Testis (tissue), 3 donors: ENCODE results near the gene CALML4. TPM values are rescaled to one million over a fixed set of nuclear protein-coding genes. Genes with fewer than 3 reads are reported as not detected.

Experiments
- DNase-seq: peaks from one replicate; pipeline ENCODE4 v3.0.0-alpha.2; 2019
- H3K27ac ChIP-seq, 2 donors: fragments of 200-600 bp; sonication (generic); one replicate each; pipeline ENCODE4 v1.5.1; 2019
- H3K27me3 ChIP-seq: fragments of 200-600 bp; sonication (generic); one replicate; pipeline ENCODE4 v1.5.1; 2019
- H3K36me3 ChIP-seq: fragments of 200-600 bp; sonication (generic); one replicate; pipeline ENCODE4 v1.5.1; 2017; ENCODE audit warnings: low read depth; ENCODE audit errors: missing control alignments
- H3K4me1 ChIP-seq: fragments of 200-600 bp; sonication (generic); one replicate; pipeline ENCODE4 v1.5.1; 2019
- H3K4me3 ChIP-seq, 2 donors: fragments of 200-600 bp; sonication (generic); one replicate each; pipeline ENCODE4 v1.5.1; 2017 to 2019
- H3K9me3 ChIP-seq: fragments of 200-600 bp; sonication (generic); one replicate; pipeline ENCODE4 v1.5.1; 2017
- POLR2A ChIP-seq: fragments of 450-650 bp; IDR thresholded peaks from one replicate; pipeline ENCODE4 v1.6.1; 2017; ENCODE audit warnings: antibody characterized with exemption, mild to moderate bottlenecking, moderate library complexity
- WGBS, 2 donors: methylation state at CpG; one replicate each; pipeline ENCODE4 v1.1.5; 2018; 5-methylcytosine and 5-hydroxymethylcytosine counted together
- intact Hi-C: fragments of 100-400 bp; cut with DNase I; formaldehyde crosslinking; loops from one replicate; pipeline ENCODE4 v1.15.1; 2023; ENCODE audit warnings: low total_unique reads
- polyA plus RNA-seq: library from polyadenylated mRNA; stranded (reverse); fragments of 350-450 nt; fragmentation: Illumina TruSeq; extraction: RNeasy Lipid Tissue Mini Kit (QIAGEN cat#74804); gene quantifications from one replicate; pipeline ENCODE4 v1.2.3, GENCODE V29; 2014; ENCODE audit warnings: low read depth, low replicate concordance; ENCODE audit not compliant: insufficient read depth
- total RNA-seq, 2 donors: library from RNA; depleted of rRNA; stranded (reverse); fragments of >200 nt; gene quantifications; one replicate each; pipeline ENCODE4 v1.2.3, GENCODE V29; 2016
- TF ChIP-seq, protein P1 (sequence below), 3 experiments: fragments of 450-650 bp in 2 of 3; fragments of 200-600 bp in 1 of 3; sonication (generic) in 1 of 3; IDR thresholded peaks; one replicate each; pipeline ENCODE4 v1.5.1; 2016 to 2019; ENCODE audit warnings: antibody characterized with exemption in 3 of 3, mild to moderate bottlenecking in 2 of 3, moderate library complexity in 1 of 3

Gene CALML4
- total and polyA plus RNA-seq, 3 donors from 2014 or later = 6.8 to 10.5 (median 10.4) TPM

DNA sequence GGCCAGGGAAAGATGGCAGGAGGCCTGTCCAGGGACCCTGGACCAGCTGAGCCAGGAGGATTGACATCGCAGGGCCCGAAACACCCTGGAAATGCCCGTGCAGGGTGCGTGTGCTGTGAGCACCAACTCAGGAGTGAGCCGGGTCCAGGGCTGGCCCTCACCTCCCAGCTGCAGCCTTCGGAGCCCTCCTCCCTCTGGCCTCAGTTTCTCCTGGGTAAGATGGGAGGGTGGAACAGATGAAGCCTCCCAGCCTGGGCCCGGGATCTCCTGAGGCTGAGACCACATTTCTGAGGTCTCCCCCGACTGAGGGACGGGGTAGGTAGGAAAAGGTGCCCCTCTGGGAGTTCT, 5.3 kb upstream of the CALML4 start:
- Histone ChIP-seq H3K4me1 (peaks cover 11% of the 10 kb centered on the region), H3K27ac (no peak overlapping the region), H3K27me3 (no peaks in the 10 kb centered on the region), H3K36me3 (no peaks in the 10 kb centered on the region), H3K9me3 (no peaks in the 10 kb centered on the region), H3K4me3 (no peak overlapping the region)
- intact Hi-C loops = no loop called here
- 68 to 85% methylated on average over 4 to 9 of the region's 9 CpGs for WGBS, 2 donors
- no peak for DNase-seq
- TF ChIP-seq POLR2A = no peak
- TF ChIP-seq, protein P1, sequence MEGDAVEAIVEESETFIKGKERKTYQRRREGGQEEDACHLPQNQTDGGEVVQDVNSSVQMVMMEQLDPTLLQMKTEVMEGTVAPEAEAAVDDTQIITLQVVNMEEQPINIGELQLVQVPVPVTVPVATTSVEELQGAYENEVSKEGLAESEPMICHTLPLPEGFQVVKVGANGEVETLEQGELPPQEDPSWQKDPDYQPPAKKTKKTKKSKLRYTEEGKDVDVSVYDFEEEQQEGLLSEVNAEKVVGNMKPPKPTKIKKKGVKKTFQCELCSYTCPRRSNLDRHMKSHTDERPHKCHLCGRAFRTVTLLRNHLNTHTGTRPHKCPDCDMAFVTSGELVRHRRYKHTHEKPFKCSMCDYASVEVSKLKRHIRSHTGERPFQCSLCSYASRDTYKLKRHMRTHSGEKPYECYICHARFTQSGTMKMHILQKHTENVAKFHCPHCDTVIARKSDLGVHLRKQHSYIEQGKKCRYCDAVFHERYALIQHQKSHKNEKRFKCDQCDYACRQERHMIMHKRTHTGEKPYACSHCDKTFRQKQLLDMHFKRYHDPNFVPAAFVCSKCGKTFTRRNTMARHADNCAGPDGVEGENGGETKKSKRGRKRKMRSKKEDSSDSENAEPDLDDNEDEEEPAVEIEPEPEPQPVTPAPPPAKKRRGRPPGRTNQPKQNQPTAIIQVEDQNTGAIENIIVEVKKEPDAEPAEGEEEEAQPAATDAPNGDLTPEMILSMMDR (IDR thresholded peaks at IDR 0.05) = no peak

DNA sequence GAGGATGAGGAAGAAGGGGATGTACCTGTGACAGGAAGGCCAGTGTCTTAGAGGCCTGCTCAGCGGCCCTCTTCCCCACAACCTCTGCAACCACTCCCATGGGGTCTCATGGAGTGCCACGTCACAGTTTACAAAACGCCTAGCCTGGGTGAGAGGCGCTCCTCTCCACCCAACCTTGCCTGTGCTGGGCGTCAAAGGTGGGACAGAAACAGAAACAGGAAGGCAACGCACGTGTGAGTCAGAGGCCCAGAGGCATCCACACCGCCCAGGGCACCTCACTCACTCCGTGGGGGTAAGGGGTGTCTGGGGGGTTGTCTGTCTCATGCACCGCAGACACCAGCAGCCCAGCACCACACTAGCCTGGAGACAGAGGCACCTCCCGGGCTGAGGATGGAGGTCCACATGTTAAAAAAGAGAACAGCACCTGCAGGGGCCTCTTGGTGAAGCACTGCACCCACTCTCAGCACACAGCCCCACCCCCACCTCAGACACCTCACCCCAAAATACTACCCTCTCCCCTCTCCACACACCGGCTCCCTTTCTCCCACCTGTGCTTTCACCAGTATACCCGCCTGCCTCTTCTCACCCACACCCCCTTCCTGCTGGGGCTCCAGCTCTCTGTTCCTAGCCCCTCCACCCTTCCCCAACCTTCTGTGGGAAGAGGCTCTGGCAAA, 4.7 kb upstream of the CALML4 start:
- H3K36me3 ChIP-seq = no peaks in the 10 kb centered on the region
- 87 to 88% methylated on average over 10 to 13 of the region's 13 CpGs for WGBS, 2 donors
- DNase-seq = no peak
- H3K4me3 ChIP-seq = no peak overlapping the region
- peaks cover 11% of the 10 kb centered on the region for H3K4me1 ChIP-seq
- intact Hi-C loops = no loop called here
- TF ChIP-seq, protein P1 (IDR thresholded peaks at IDR 0.05) = no peak
- no peak for TF ChIP-seq POLR2A
- H3K27ac ChIP-seq = no peak overlapping the region
- no peaks in the 10 kb centered on the region for H3K9me3 ChIP-seq
- no peaks in the 10 kb centered on the region for H3K27me3 ChIP-seq

DNA sequence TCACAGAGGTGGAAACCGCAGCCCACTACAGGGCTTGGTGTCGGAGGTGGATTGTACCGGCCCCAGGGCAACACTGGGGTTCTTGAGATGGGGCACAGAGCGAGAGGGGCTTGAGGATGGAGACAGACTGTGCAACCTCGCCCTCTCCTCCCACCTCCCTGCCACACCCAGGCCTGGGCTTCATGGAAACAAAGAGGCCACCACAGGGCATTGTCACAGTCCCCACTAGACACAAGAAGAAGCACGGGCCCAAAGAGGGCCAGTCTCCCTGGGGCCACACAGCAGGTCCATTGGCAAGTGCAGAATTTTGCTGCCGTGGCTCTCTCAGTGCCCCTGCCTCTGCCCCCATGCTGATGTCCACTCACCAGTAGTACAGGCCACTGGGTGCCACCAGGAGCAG, 4.1 kb upstream of the CALML4 start:
- Histone ChIP-seq H3K27ac (no peak overlapping the region), H3K4me1 (peaks cover 11% of the 10 kb centered on the region), H3K27me3 (no peaks in the 10 kb centered on the region), H3K4me3 (no peak overlapping the region), H3K9me3 (no peaks in the 10 kb centered on the region), H3K36me3 (no peaks in the 10 kb centered on the region)
- 70 to 92% methylated on average over 5 to 7 of the region's 7 CpGs for WGBS, 2 donors
- intact Hi-C loops = no loop called here
- no peak for DNase-seq
- TF ChIP-seq POLR2A = no peak
- TF ChIP-seq, protein P1 (IDR thresholded peaks at IDR 0.05) = no peak

DNA sequence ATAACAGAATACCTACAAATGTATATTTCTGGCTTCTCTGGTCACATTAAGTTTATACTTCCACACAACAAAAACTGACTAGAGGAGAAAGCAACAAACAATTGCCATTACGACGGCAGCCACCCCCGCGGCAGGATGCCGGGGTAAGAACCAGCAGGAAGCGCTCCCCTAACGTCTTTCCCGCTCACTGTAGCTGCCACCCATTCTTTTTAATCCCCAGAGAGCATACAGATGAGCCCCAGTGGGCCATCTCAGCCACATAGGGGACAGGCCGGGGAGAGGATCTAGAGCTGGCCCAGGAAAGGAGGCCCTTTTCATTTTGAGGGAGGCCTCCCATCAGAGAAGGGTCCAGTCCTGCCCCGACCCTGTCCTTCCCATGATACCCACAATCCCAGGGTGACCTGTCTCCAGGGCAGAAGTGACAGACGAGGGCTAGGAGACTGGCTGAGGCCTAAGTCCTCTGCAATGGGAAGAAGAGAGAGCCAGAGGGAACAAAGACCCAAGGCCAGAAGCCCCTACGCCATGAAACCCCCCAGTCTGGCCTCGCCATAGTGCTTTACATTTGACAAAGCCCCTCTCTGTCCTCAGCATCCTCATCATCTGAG, 3.6 kb upstream of the CALML4 start:
- intact Hi-C loops = no loop called here
- Histone ChIP-seq H3K36me3 (no peaks in the 10 kb centered on the region), H3K9me3 (no peaks in the 10 kb centered on the region), H3K4me3 (no peak overlapping the region), H3K27me3 (no peaks in the 10 kb centered on the region), H3K4me1 (peaks cover 11% of the 10 kb centered on the region), H3K27ac (no peak overlapping the region)
- DNase-seq = no peak
- 78 to 89% methylated on average over 11 to 13 of the region's 13 CpGs for WGBS, 2 donors
- TF ChIP-seq, protein P1 (IDR thresholded peaks at IDR 0.05) = no peak
- no peak for TF ChIP-seq POLR2A

DNA sequence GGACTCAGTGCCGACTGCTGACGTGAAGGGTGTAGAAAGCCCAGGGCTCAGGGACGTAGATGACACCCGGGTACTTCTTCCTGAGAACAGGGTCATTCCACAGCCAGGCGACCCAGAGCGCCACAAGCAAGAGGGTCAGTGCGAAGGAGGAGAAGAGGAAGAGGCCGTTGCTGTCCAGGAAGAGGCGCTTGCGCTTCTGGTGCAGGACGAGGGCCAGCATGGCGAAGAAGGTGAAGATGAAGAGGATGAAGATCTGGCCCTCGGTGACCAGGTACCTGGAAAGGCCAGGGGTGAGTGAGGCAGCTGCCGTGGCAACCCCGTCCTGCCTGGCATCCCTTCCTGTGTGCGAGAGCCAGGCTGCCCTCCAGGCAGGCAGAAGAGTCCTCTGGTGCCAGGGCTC, 3.0 kb upstream of the CALML4 start:
- intact Hi-C loops = no loop called here
- TF ChIP-seq, protein P1 (IDR thresholded peaks at IDR 0.05) = no peak
- TF ChIP-seq POLR2A = no peak
- no peaks in the 10 kb centered on the region for H3K9me3 ChIP-seq
- no peak overlapping the region for H3K27ac ChIP-seq
- H3K36me3 ChIP-seq = no peaks in the 10 kb centered on the region
- 87 to 91% methylated on average over 16 of the region's 16 CpGs for WGBS, 2 donors
- no peak overlapping the region for H3K4me3 ChIP-seq
- DNase-seq = no peak
- no peaks in the 10 kb centered on the region for H3K27me3 ChIP-seq
- peaks cover 11% of the 10 kb centered on the region for H3K4me1 ChIP-seq
